ENCODE data around the gene A2M. TPM values are rescaled to one million over a fixed set of nuclear protein-coding genes. Genes with fewer than 3 reads are reported as not detected.

The A2M gene
- total and polyA plus RNA-seq, 2 of the 13 experiments (the other 11 are each of a cell fraction or from before 2014, with no cell fraction given), result 2,807 to 6,551 TPM

- no peaks in the 10 kb centered on the region; a peak in 1 of 5 replicates for H3K27me3 ChIP-seq (ENCODE audit: control insufficient read depth in 1 of 2, insufficient read depth in 2 of 2, low read length in 2 of 2)
- no peak overlapping the region for H2AFZ ChIP-seq (ENCODE audit: low read length)
- intact Hi-C loops (cut with micrococcal nuclease; ENCODE audit: unreplicated experiment), result no loop called here
- H3K9ac ChIP-seq (ENCODE audit: insufficient read depth, low read depth, low read length), result no peak overlapping the region
- peaks cover 84% of the 10 kb centered on the region for H3K4me1 ChIP-seq (ENCODE audit: insufficient read depth, low read length)
- no peaks in the 10 kb centered on the region for H4K20me1 ChIP-seq (ENCODE audit: insufficient read depth, low read length)
- in situ Hi-C loops (cut with HindIII; ENCODE audit: extremely low pct_ligation_motif_present, low pct_unique_long_range_greater_than_20kb), result no loop called here
- no TSS peak for BruUV-seq (replicated peaks)
- H3K4me3 ChIP-seq (replicated peaks in 1 of 3; ENCODE audit: insufficient read depth in 1 of 3, low read depth in 2 of 3, low read length in 3 of 3), result no peak overlapping the region
- ATAC-seq (no peak), DNase-seq (ENCODE audit: low spot score) (no peak), FAIRE-seq (no peak)
- POLR2A ChIA-PET, result interaction anchor here (0.9 to 1.1 kb wide), 3 partner anchors 8 to 12 kb away, joined by 4 to 5 read pairs (median 4); no protein-coding TSS in a partner anchor
- CTCF ChIA-PET (ENCODE audit: low intra/inter-chr PET ratio, low total read pairs), result no interaction called here
- no peaks in the 10 kb centered on the region for H3K79me2 ChIP-seq (ENCODE audit: insufficient read depth, low read length)
- no peaks in the 10 kb centered on the region for H3K36me3 ChIP-seq (replicated peaks in 1 of 2; ENCODE audit: control insufficient read depth in 1 of 2, insufficient read depth in 2 of 2, low read length in 2 of 2)
- H3K9me3 ChIP-seq (ENCODE audit: low read length), result 0 out of 2 replicates have a peak, but pooled peaks cover 4% of the 10 kb centered on the region
- 96% methylated on average over 6 of the region's 14 CpGs for WGBS (ENCODE audit: low lambda C conversion rate)
- TF ChIP-seq SMARCE1 (IDR thresholded peaks at IDR 0.05; ENCODE audit: borderline replicate concordance) (no peak), ZNF30 (CRISPR knock-in tag; IDR thresholded peaks at IDR 0.05) (no peak)
- peak overlapping the region; percentile 85 for H3K27ac ChIP-seq (ENCODE audit: extremely low read length, insufficient read depth, low read length)
- 0 out of 2 replicates have a peak overlapping the region, but pooled peaks have one; percentile 4 for H3K4me2 ChIP-seq (ENCODE audit: low read depth, low read length)
Measured at GRCh38 chr12:9123781-9124382, 8.2 kb upstream of the A2M start.

- BruUV-seq (replicated peaks), result no TSS peak
- FAIRE-seq (peak; percentile 99), ATAC-seq (peak; percentile 93), DNase-seq (ENCODE audit: low spot score) (peak; percentile 99)
- peak overlapping the region; percentile 58 for H3K9ac ChIP-seq (ENCODE audit: insufficient read depth, low read depth, low read length)
- H4K20me1 ChIP-seq (ENCODE audit: insufficient read depth, low read length), result no peaks in the 10 kb centered on the region
- H3K4me2 ChIP-seq (ENCODE audit: low read depth, low read length), result peak overlapping the region; percentile 59
- H3K27ac ChIP-seq (ENCODE audit: extremely low read length, insufficient read depth, low read length), result peak overlapping the region; percentile 85
- WGBS (ENCODE audit: low lambda C conversion rate), result 1% methylated on average over 3 of the region's 3 CpGs
- no peak overlapping the region for H2AFZ ChIP-seq (ENCODE audit: low read length)
- peak overlapping the region in 1 of 3 experiments; percentile 14; a peak in 1 of 6 replicates for H3K4me3 ChIP-seq (replicated peaks in 1 of 3; ENCODE audit: insufficient read depth in 1 of 3, low read depth in 2 of 3, low read length in 3 of 3)
- POLR2A ChIA-PET, result interaction anchor here (0.6 to 1.0 kb wide), 4 partner anchors 9 to 26 kb away, joined by 3 to 14 read pairs (median 12); no protein-coding TSS in a partner anchor
- no peaks in the 10 kb centered on the region for H3K36me3 ChIP-seq (replicated peaks in 1 of 2; ENCODE audit: control insufficient read depth in 1 of 2, insufficient read depth in 2 of 2, low read length in 2 of 2)
- H3K79me2 ChIP-seq (ENCODE audit: insufficient read depth, low read length), result no peaks in the 10 kb centered on the region
- intact Hi-C loops (cut with micrococcal nuclease; ENCODE audit: unreplicated experiment), result loop anchor here (1.0 kb wide), 1 partner anchor 10 kb away; no protein-coding TSS in a partner anchor
- CTCF ChIA-PET (ENCODE audit: low intra/inter-chr PET ratio, low total read pairs), result no interaction called here
- no peaks in the 10 kb centered on the region; a peak in 1 of 5 replicates for H3K27me3 ChIP-seq (ENCODE audit: control insufficient read depth in 1 of 2, insufficient read depth in 2 of 2, low read length in 2 of 2)
- no peaks in the 10 kb centered on the region for H3K9me3 ChIP-seq (ENCODE audit: low read length)
- in situ Hi-C loops (cut with HindIII; ENCODE audit: extremely low pct_ligation_motif_present, low pct_unique_long_range_greater_than_20kb), result no loop called here
- H3K4me1 ChIP-seq (ENCODE audit: insufficient read depth, low read length), result peaks cover 87% of the 10 kb centered on the region
- TF ChIP-seq PRDM15 (CRISPR knock-in tag; IDR thresholded peaks at IDR 0.05), result no peak
- peak; percentile 24; the same call in 1 of the 2 replicates for TF ChIP-seq YEATS2 (CRISPR knock-in tag; IDR thresholded peaks at IDR 0.05; ENCODE audit: borderline replicate concordance)
- TF ChIP-seq KLF6 (CRISPR knock-in tag; IDR thresholded peaks at IDR 0.05), result 0 out of 2 replicates have a peak, but pooled peaks have one; percentile 60
- TF ChIP-seq ATF7-NPFF (CRISPR knock-in tag; IDR thresholded peaks at IDR 0.05; ENCODE audit: low read depth), result no peak
- peak; percentile 99 for TF ChIP-seq RARA (CRISPR knock-in tag; IDR thresholded peaks at IDR 0.05)
- TF ChIP-seq RCOR2 (CRISPR knock-in tag; IDR thresholded peaks at IDR 0.05), result peak; percentile 62; the same call in 1 of the 2 replicates
- TF ChIP-seq PRDM4 (CRISPR knock-in tag; IDR thresholded peaks at IDR 0.05; ENCODE audit: borderline replicate concordance), result no peak
Measured at GRCh38 chr12:9122091-9122609, 6.4 kb upstream of the A2M start.

Measured in HepG2 (cell line).